ENCODE measurements around the gene FHL1.
"Not testable (repeated sequence)": the region's sequence is repeated elsewhere in the genome, so short reads cannot be mapped to it uniquely, and the experiment has no call there.

FHL1 gene

DNA sequence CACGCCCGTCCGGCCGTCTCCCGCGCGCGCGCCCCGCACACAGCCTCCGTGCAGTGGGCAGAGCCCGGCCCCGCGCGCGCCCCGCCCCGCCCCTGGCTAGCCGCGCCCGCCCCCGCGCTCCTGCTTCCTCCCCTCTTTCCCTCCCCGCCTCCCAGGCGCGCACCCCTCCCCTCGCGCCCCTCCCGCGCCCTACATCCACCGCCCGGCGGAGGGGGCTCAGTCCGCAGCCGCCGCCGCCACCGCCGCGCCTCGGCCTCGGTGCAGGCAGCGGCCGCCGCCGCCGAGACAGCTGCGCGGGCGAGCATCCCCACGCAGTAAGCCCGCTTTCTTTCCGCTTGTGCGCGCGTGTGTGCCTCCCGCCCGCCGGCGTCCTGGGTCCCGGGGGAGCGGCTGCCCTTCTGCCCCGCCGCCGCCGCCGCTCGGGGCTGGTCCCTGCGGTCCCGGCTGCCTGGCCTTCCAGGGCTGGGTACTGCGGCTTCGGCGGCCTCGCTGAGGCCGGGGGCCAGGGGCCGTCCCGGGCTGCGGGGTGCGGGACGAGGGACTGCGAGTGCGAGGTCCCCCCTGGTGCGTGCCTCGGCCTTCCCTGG lies at the start of gene FHL1:
Gene FHL1 (plus strand): TSS at position 219 of the 587 bp plus-strand sequence.
- no peak for DNase-seq

DNA sequence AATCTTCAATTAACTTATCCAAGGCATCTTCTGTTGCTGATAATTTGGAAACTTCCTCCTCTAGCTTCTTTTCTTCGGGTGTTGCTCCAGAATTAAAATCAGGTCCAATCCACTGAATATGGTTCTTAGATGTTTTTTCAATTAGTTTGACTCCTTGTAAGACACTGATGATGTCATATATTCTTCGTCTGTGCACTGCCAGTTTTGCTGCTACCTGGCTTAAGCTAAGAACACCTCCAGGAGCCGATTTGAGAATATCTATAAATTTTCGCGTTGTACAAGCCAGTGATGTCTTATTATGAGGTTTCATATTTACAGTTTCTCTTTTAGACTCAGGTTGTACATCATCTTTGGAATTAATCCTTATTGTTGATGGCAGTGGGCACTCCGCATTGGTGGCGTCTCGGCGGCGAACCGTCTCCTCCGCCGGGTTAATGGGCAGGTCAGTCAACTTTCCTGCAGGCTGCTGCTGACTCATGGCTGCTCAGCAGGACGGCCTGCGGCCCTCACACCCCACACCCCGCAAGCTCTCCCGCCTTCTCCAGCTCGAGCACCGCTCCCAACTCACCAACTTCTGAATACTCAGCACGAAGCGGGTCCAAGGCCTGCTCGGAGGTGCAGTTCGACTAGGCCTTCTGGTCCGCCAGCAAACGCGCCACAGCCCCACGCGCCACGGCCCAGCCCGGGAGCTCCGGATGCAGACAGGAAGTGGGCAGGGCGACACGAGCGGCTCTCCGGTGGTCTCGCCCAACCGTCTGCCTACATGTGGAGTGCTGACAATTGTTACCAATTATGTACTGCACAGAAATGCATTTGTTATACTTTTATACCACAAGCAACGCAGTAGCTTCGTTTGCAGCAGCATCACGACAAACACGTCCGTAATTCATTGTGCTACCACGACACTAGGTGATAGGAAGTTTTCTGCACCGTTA lies 49.2 kb upstream of the FHL1 start:
- no peak for DNase-seq

DNA sequence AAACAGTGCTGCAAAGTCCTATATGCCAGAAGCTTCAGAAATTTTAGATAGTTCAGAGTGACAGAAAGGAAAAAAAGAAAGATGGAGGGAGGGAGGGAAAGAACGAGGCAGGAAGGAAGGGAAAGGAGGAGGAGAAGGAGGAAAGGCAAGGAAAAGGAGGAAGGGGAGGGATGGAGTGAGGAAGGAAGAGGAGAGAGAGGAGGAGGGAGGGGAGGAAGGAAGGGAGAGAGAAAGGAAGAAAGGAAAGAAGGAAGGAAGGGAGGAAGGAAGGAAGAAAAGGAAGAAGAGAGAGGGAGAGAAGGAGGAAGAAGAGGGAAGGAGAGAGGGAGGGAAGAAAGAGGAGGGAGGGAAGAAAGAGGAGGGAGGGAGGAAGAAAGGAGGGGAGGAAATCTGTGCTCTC lies 42.4 kb upstream of the FHL1 start:
- no peak for DNase-seq

DNA sequence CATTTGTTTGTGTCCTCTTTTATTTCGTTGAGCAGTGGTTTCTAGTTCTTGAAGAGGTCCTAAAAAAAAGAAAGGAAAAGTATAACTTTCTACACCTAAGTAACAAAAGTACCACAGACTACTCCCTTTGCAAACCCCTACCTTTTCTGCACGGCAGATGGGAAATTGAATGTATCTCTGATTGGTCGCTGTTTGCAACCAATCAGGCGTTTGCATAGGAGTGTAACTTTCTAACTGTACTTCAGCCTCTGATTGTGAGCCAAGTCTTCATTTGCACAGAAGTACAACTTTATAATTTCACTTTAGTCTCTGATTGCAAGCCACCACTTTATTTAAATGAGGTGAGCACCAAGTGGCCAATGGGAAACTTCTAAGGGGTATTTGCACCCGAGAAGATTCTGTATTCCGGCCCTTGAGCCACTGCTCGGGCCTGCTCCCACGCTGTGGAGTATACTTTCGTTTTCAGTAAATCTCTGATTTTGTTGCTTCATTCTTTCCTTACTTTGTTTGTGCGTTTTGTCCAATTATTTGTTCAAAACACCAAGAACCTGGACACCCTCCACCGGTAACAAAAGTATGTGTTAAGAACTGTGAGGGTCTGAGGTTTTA lies 40.3 kb upstream of the FHL1 start:
- DNase-seq, result no peak

DNA sequence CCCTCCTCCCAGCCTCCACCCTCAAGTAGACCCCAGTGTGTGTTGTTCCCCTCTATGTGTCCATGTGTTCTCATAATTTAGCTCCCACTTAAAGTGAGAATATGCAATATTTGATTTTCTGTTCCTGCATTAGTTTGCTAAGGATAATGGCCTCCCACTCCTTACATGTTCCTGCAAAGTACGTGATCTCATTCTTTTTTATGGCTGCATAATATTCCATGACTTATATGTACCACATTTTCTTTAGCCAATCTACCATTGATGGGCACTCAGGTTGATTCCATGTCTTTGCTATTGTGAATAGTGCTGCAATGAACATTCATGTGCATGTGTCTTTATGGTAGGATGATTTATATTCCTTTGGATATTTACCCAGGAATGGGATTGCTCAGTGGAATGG lies 38.4 kb upstream of the FHL1 start:
- DNase-seq, result not testable (repeated sequence)

DNA sequence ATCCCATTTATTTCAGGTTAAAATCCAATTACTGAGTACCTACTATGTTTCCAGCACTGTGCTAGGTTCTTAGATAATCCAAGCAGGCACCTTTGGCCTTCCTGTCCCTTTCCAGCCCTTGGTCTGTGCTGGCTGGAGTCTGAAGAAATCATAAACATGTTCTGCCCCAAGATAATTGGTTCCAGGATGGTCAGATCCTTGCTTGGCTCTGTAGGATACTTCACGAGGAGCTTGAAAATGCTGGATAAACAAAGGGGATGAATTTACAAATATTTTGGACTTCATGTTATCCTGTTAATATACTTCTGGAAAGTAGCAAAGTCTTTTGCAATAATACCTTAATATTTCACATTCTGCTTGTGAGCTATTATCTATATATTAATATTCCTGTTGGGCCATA lies 35.0 kb upstream of the FHL1 start:
- no peak for DNase-seq

DNA sequence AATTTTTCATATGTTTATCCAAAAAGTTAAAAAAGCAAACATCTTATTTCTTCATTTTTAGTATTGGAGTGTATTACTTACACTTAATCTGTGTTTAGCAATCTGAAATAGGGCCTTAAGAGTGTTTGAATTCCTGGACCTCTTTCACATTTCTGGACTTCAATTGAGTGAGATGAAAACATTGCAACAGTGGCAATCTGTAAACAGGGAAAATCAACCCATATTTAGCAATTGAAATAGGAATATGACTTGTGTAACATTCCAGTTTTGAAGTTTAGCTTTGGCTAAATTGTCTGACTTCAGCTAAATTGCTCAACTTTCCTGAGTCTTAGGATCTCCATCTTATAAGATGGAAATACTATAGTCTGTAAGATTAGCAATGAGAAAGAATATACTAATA lies 34.6 kb upstream of the FHL1 start:
- no peak for DNase-seq

DNA sequence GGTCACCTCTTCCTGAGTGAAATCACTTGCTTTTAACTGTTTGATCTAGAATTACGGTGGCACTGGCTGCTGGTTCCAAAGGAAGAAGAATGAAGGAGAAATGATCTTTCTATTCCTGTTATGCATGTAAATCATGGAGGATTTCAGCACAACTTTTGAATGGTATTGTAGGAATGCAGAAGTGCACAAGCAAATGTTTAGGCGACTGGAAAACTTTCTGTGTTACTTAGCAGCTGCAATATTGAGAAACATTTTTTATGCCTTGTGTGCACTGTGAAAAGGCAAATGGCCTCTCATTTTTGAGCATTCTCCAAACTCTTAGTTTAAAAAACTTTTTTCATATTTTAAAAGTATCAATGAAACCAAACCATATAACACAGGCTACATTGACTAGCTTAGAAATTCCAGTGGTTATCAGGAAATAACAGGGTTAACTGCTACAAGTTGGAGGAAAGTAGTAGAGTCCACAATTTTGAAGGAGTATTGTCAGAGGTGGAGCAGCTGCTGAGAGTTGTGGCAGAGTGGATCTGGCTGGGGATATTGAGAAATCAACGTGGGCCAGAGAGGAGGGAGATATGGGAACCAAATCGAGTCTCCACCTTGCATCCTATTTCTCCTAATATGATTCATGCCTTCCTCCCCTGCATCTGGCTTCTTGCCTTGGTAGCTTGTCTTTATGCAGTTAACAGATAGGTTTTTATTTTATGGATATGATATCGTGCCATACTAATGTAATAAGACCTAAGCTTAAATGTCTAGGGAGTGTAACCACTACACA lies 32.0 kb upstream of the FHL1 start:
- no peak for DNase-seq

DNA sequence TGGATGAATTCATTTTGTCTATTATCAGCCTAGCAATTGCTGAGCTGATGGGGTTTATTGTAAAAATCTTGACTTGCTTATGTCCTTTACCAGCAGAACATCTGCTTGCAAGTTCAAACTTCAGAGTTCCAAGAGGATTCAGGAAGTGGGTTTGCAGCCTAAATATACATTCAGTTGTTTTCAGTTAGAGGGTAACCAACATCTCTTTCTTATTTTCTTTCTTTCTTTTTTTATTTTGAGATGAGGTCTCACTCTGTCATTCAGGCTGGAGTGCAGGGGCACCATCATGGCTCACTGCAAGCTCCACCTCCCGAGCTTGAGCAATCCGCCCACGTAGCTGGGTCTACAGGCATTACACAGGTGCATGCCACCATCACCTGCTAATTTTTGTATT lies 31.4 kb upstream of the FHL1 start:
- no peak for DNase-seq

DNA sequence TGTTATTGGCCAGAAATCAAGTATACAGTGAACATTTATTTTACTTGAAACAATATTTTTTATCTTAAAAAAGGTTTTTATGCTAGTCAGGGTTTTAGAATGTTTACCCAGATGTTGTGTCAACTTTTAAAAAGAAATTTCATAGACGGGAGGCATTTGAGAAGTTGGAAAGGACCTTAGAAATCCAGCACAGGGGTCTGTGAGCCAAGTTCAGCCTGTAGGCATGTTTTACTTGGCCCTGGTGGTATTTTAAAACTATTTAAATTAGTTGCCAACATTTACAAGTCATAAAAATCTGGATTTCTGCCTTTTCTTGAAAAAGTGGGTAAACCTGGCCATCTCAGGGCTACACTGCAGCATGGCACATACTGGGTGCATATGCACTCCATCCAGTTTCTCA lies 25.5 kb upstream of the FHL1 start:
- no peak for DNase-seq

DNA sequence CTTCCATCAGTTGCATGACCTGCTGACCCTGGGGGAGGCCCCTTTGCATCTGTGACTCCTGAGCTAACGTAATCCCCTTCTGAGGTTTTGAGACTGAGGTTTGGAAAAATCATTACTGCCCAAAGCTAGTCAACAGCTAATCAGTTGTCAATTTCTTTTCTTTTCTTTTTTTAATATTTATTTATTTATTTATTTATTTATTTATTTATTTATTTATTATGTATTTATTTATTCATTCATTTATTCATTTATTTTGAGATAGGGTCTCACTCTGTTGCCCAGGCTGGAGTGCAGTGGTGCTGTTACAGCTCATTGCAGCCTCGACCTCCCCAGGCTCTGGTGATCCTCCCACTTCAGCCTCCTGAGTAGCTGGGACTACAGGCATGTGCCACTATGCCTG lies 25.1 kb upstream of the FHL1 start:
- no peak for DNase-seq

DNA sequence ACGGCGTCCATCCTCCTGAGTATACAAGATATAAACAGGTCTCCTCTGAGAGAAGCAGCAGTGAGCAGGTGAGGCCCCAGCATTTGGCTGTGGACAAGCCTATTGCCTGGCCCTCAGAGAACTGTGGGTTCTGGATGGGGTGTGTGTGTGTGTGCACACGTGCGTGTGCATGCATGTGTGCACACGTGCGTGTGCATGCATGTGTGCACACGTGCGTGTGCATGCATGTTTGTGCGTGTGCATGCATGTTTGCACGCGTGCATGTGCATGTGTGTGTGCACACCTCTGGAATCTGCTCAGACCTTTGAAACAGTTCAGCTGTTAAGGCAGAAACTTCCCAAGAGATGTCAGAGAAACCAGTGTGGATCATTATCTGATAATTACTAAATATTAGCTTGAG lies 22.2 kb upstream of the FHL1 start:
- DNase-seq, result no peak

DNA sequence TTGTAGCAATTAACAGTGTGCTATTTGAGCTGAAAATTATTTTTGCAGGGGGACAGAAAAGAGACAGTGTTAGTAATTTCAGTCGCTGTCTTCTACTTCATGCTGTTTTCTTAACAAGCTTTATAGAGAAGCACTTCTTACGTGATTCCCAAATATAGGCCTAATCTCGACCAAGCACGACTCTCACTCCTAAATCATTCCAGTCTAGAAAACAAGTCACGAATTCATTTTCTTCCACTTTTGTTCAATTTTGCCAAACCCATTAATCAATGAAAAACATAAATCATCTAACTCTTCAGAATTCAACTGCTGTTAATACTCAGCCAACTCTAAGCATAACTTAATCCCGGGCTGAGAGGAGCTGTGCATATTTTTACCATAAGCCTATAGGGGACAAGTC lies 21.0 kb upstream of the FHL1 start:
- no peak for DNase-seq

DNA sequence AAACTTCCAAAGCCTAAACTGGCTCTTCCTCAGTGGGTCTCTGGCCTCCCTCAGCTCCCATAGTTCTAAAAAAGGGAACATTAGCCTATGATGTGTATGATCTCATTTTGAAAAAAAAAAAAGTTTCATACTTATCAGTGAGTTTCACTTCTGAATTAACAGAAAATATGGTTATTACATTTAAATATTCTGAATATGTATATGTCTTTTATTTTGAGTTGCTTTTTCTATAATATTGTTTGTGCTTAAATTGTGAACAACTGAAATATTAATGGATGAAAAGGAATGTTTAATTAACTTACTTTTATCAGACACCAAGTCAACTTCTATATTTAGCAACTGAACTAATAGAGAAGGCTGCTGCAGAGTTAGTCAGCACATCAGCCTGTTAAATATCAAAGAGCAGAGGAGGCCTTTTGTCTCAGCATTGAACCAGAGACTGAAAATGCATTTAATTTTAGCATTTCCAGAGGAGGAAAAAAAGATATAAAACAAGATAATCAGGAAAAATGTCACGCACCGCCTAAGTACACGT lies 20.4 kb upstream of the FHL1 start:
- DNase-seq, result no peak

DNA sequence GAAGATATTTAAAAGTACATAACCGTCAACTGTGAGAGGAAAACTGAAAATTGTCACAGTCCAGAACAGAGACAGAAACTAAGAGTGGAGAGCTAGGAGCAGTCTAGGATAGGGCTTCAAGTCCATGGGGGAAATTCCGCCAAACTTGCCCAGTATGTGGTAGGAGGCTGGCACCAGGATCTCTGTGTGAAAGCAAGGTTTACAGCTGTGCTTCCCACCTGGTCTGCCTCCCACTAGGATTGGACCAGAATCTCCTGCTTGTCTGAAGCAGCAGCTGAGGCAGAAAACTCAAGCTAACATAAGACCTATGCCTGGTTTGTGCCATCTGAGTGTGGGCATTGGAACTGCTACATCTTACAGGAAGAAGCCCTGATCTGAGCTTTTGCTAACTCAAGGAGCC lies 18.6 kb upstream of the FHL1 start:
- no peak for DNase-seq

DNA sequence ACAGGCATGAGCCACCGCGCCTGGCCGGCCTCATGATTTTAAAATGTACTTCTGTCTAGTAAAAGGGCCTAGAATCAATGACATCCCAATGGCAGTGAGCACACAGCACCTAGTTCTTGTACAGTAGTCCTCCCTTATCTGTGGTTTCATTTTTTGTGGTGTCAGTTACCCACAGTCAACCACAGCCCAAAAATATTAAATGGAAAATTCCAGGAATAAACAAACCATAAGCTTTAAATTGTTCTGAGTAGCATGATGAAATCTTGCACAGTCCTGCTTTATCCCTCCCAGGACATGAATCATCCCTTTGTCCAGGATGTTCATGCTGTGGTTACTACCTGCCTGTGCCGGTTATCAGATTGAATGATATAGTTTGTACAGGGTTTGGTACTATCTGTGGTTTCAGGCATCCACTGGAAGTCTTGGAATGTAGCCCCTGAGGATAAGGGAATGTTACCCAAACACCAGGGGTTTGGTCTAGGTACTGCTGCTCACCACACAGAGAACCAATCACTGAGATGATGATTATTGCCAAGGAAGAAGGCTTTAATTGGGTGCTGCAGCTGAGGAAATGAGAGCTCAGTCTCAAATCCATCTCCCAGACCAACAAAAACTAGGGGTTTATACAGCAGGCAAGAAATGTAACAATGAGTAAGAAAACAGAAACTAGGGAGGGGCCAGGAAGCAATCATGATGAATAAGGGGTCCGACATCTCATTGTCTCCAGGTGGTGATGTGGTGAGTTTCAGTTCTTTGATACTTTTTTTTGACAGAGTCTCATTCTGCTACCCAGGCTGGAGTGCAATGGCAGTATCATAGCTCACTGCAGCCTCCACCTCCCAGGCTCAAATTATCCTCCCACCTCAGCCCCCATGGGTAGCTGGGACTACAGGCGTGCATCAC lies 16.2 kb upstream of the FHL1 start:
- DNase-seq, result no peak

DNA sequence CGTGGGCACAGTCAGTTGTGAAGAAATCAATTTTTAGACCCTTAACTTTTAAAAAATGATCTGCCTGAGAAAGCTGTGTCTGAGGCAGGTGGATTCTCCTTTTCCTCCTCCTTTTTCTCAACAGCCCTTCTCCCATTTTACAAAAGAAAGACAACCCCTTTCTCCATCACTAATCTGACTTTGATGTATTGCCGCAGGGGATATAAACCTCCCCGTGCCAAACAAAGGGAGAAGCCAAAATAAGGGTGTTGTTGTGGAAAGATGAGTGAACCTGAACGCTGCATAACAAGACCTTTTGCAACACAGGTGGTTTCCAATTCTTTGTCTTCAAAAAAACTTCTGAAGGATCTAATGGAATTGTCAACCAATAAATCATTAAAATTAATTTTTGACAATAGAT lies 8.4 kb upstream of the FHL1 start:
- no peak for DNase-seq

DNA sequence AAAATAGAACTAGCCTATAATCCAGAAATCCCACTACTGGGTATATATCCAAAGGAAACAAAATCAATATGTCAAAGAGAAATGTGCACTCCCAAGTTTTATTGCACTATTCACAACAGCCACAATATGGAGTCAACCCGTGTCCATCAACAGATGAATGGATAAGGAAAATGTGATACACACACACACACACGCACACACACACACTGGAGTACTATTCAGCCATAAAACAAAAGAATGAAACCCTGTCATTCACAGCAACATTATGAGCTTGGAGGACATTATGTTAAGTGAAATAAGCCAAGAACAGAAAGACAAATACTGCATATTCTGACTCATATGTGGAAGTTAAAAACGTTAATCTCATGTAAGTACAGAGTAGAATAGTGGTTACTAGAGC lies 5.8 kb upstream of the FHL1 start:
- DNase-seq, result no peak

DNA sequence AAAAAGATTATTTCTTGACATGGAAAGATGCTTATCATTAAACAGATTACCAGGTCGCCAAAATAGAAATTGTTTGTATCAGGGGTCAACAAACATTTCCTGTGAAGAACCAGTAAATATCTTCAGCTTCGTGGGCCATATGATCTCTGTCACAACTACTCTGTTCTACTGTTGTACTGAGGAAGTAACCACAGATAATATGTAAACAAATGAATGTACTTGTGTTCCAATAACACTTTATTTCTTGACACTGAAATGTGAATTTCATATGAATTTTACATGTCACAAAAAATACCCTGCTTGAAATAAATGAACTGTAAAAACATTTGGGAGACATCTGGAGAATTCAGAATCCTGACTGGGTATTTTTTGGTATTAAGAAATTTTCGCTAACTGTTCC lies 4.7 kb upstream of the FHL1 start:
- no peak for DNase-seq

DNA sequence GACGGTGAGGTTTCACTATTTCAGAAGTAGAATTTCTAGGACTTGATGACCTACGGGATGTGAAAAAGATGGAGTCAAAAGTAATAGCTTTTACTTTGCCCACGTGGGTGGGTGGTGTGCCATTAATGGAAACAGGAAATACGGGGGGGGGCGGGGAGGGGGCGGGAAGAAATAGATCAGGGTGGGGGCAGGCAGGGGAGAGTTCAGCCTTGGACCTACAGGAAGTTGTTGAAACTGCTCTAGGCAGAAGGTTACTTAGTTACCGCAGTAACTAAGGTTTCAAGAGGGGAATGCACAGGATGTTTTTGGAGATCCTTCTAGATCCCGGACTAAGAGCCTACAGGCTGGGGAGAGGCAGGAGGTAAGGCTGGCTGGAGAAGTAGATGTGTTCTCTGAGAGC lies 3.6 kb upstream of the FHL1 start:
- no peak for DNase-seq

DNA sequence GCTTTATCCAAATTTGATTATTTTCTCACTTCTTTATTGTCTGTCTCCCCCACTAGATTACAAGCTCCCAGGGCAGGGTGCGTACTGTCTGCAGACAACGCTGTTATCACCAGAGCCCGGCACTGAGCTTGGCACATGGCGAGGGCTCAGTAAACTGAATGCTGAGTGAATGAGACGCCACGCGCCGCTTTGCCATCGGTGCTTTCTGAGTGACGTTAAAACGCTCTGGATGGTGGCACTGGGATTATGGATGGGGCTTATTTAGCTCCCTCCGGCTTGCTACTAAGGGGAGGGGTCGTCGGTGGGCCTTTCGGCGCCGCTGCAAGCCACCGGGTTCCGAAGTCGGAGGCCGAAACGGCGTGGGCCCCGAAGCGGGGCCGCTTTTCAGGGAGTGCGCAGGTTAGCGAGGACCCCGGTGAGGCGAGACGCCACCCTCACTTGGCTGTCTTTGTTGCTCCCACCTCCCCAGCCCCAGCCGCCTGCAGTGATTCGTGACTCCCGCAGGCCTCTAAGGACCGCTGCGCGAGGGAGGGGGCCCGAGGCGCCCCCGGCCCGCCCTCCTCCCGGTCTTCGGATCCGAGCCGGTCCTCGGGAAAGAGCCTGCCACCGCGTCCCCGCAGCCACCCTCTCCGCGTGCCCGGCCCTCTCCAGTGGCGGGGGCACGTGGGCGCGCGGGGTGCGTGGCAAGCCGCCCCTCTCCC lies 569 bp upstream of the FHL1 start:
- no peak for DNase-seq

DNA sequence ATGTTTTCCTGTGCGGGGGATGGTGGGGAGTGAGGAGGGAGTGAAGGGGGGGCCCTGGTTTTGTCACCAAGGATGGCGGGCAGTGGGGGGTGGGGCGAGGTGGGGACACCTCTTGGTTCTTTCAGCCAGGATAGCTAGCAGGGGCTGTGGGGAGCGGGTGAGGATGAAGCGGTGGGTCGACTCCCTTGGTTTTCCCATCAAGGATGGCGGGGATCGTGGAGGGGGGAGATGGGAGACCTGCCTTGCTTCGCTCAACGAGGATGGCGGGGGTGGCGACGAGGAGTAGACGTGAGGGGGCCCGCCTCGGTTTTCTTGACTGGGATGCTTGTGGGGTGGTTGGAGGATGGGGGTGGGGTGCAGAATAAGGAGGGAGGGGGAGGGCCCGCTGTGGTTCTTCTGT lies 643 bp downstream of the FHL1 start:
- DNase-seq, result no peak

Data from DMS153 (cell line).